ENCODE data around the gene AP5Z1.

- no peak for TF ChIP-seq CTCF (conservative IDR thresholded peaks at IDR 0.05; ENCODE audit: low read length)
- no peak for TF ChIP-seq EZH2phosphoT487 (IDR thresholded peaks at IDR 0.05; ENCODE audit: borderline replicate concordance, low read depth, low read length)
Observed at GRCh38 chr7:4769761-4770160, 5.7 kb upstream of the AP5Z1 start.
